OCI-LY7 (cell line): ENCODE data around the gene RLN3. TPM values are rescaled to one million over a fixed set of nuclear protein-coding genes. Genes with fewer than 3 reads are reported as not detected.

Experiments used
- BruUV-seq: library from RNA; stranded (reverse); fragments of 400-500 nt; replicated peaks from 2 replicates; lab custom pipeline; 2021; lab: Mats Ljungman, UMichigan
- CTCF ChIA-PET: fragments of 300-600 bp; sonication (Branson Sonifier 250); formaldehyde crosslinking; loops from one replicate; lab custom pipeline; 2022; ENCODE audit warnings: antibody characterized with exemption; ENCODE audit not compliant: unreplicated experiment; lab: Charles Lee
- POLR2A ChIA-PET: fragments of 300-600 bp; sonication (Branson Sonifier 250); formaldehyde crosslinking; loops from one replicate; lab custom pipeline; 2022; ENCODE audit warnings: antibody characterized with exemption; lab: Charles Lee
- DNase-seq: peaks from one replicate; pipeline ENCODE4 v3.0.0-alpha.2; 2015; ENCODE audit warnings: low spot score
- H2AFZ ChIP-seq: fragments of 200-600 bp; sonication (generic), shearing (Covaris generic); 2 replicates; pipeline ENCODE4 v1.6.1; 2014; ENCODE audit warnings: mild to moderate bottlenecking, antibody characterized with exemption, low read length, moderate library complexity
- H3K27ac ChIP-seq: fragments of 200-600 bp; sonication (generic); 2 replicates; pipeline ENCODE4 v1.5.1; 2014; ENCODE audit warnings: mixed run types, low read depth, mild to moderate bottlenecking, moderate library complexity, low read length, inconsistent platforms; ENCODE audit not compliant: poor library complexity, severe bottlenecking
- H3K36me3 ChIP-seq: fragments of 200-600 bp; sonication (generic); 2 replicates; pipeline ENCODE4 v1.6.1; 2014; ENCODE audit warnings: mild to moderate bottlenecking, antibody characterized with exemption, low read length, moderate library complexity, mixed read lengths; ENCODE audit not compliant: insufficient read depth
- H3K4me1 ChIP-seq: fragments of 200-600 bp; sonication (generic); 2 replicates; pipeline ENCODE4 v1.5.1; 2014; ENCODE audit warnings: mild to moderate bottlenecking, low read length; ENCODE audit not compliant: insufficient read depth, poor library complexity, severe bottlenecking
- H3K4me2 ChIP-seq: fragments of 200-600 bp; sonication (generic); 2 replicates; pipeline ENCODE4 v1.6.1; 2014; ENCODE audit warnings: mild to moderate bottlenecking, low read length
- H3K4me3 ChIP-seq: fragments of 200-600 bp; sonication (generic); 2 replicates; pipeline ENCODE4 v1.5.1; 2014; ENCODE audit warnings: mild to moderate bottlenecking, low read depth, low read length; ENCODE audit not compliant: poor library complexity, severe bottlenecking
- H3K79me2 ChIP-seq: fragments of 200-600 bp; sonication (generic); 2 replicates; pipeline ENCODE4 v1.6.1; 2016; ENCODE audit warnings: low read depth, mild to moderate bottlenecking, low read length, moderate library complexity, mixed read lengths; ENCODE audit not compliant: insufficient read depth
- H3K9me2 ChIP-seq: fragments of 200-600 bp; sonication (generic); 2 replicates; pipeline ENCODE4 v1.6.1; 2016; ENCODE audit warnings: mild to moderate bottlenecking, low read length, mixed read lengths; ENCODE audit not compliant: insufficient read depth
- H3K9me3 ChIP-seq: fragments of 200-600 bp; sonication (generic); 2 replicates; pipeline ENCODE4 v1.6.1; 2014; ENCODE audit warnings: mild to moderate bottlenecking, mixed run types, low read length, mixed read lengths
- H4K20me1 ChIP-seq: fragments of 200-600 bp; sonication (generic); 2 replicates; pipeline ENCODE4 v1.6.1; 2014; ENCODE audit warnings: mild to moderate bottlenecking, antibody characterized with exemption, low read length, moderate library complexity, mixed read lengths; ENCODE audit not compliant: insufficient read depth
- CTCF ChIP-seq: fragments of 200-600 bp; sonication (generic); conservative IDR thresholded peaks from 2 replicates; pipeline ENCODE4 v1.5.1; 2014; ENCODE audit warnings: mild to moderate bottlenecking, antibody characterized with exemption, low read length, moderate library complexity, mixed read lengths
- EZH2phosphoT487 ChIP-seq: fragments of 200-600 bp; sonication (generic); IDR thresholded peaks from 2 replicates; pipeline ENCODE4 v1.6.1; 2018; ENCODE audit warnings: low read depth, borderline replicate concordance, mild to moderate bottlenecking, mixed run types, antibody characterized with exemption, low read length, moderate library complexity, mixed read lengths
- intact Hi-C: fragments of 100-400 bp; cut with micrococcal nuclease; formaldehyde crosslinking; loops from one replicate; pipeline ENCODE4 v1.10.0; 2022; ENCODE audit not compliant: unreplicated experiment
- total RNA-seq, 2 experiments: library from RNA; depleted of rRNA in 1 of 2; stranded (reverse); fragments of >200 nt in 1 of 2; shearing (Covaris generic) in 1 of 2; gene quantifications; 2 replicates each; pipeline ENCODE4 v1.2.3, GENCODE V29; 2014 to 2022

Gene RLN3
- total RNA-seq, 2 experiments from 2014 or later = not detected

GRCh38 chr19:14059093-14059480, 31.1 kb downstream of the RLN3 start:
- no peaks in the 10 kb centered on the region for H3K36me3 ChIP-seq
- H3K27ac ChIP-seq = no peak overlapping the region
- no peaks in the 10 kb centered on the region for H3K9me3 ChIP-seq
- no peaks in the 10 kb centered on the region for H3K79me2 ChIP-seq
- H3K9me2 ChIP-seq = no peaks in the 10 kb centered on the region
- H3K4me3 ChIP-seq = no peak overlapping the region
- peaks cover 6% of the 10 kb centered on the region for H3K4me1 ChIP-seq
- TF ChIP-seq EZH2phosphoT487 (no peak), CTCF (peak; percentile 90)
- CTCF ChIA-PET = interaction anchor here (0.8 kb wide), 2 partner anchors 77 to 106 kb away, joined by 3 read pairs; partner anchors contain the start of gene ASF1B
- intact Hi-C loops = no loop called here
- H3K4me2 ChIP-seq = no peak overlapping the region
- POLR2A ChIA-PET = no interaction called here
- BruUV-seq = no TSS peak
- H2AFZ ChIP-seq = no peak overlapping the region
- no peaks in the 10 kb centered on the region for H4K20me1 ChIP-seq
- DNase-seq = peak; percentile 47

- CTCF ChIA-PET = interaction anchor here (0.6 to 0.8 kb wide), 2 partner anchors 9 to 107 kb away, joined by 3 read pairs; no protein-coding TSS in a partner anchor
- H3K4me3 ChIP-seq = no peak overlapping the region
- no TSS peak for BruUV-seq
- intact Hi-C loops = no loop called here
- H3K27ac ChIP-seq = no peak overlapping the region
- no peaks in the 10 kb centered on the region for H3K36me3 ChIP-seq
- no peak overlapping the region for H3K4me2 ChIP-seq
- no peaks in the 10 kb centered on the region for H3K9me3 ChIP-seq
- no peak for DNase-seq
- H3K4me1 ChIP-seq = peaks cover 6% of the 10 kb centered on the region
- no peak overlapping the region for H2AFZ ChIP-seq
- no peaks in the 10 kb centered on the region for H4K20me1 ChIP-seq
- no peaks in the 10 kb centered on the region for H3K79me2 ChIP-seq
- TF ChIP-seq EZH2phosphoT487 (no peak), CTCF (no peak)
- POLR2A ChIA-PET = no interaction called here
- no peaks in the 10 kb centered on the region for H3K9me2 ChIP-seq
Measured at GRCh38 chr19:14059652-14060155, 31.8 kb downstream of the RLN3 start.

DNA sequence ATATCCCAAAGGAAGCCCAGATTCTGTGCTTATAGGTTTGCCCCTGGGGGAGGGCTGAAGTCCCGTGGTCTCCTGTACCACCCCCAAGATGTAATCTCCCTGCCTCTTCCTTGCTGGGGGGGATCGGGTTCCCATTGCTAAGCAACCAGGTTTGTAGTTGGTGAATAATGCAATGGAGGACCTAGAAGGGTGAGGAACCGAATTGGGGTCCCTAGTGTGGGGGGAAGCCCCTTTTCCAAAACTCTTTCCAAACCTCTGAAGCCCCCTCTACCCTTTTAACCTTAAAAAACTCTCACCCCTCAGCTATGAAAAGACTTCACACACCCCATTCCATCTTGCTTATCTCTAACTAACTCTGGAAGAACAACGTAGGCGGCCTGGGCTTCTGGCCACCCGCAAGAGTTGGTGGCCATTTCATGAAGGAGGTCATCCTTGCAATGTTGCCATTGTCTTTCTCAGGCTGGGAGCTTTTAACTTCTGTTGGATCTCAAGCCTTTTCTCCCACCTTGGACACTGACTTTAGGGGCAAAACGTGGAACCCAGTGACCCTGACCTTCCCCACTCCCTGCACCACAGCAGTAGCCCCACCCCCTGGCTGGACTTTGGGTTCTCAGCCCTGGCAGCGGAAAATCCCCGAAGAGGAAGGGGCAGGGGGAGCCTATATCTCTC, 33.3 kb downstream of the RLN3 start:
- ChIA-PET POLR2A (interaction anchor here (0.6 kb wide), 1 partner anchor 186 kb away, joined by 4 read pairs; no protein-coding TSS in a partner anchor), CTCF (no interaction called here)
- no peaks in the 10 kb centered on the region for H3K36me3 ChIP-seq
- H3K4me1 ChIP-seq = peaks cover 6% of the 10 kb centered on the region
- H3K9me2 ChIP-seq = no peaks in the 10 kb centered on the region
- no peaks in the 10 kb centered on the region for H4K20me1 ChIP-seq
- H3K9me3 ChIP-seq = no peaks in the 10 kb centered on the region
- H2AFZ ChIP-seq = no peak overlapping the region
- H3K79me2 ChIP-seq = no peaks in the 10 kb centered on the region
- H3K4me3 ChIP-seq = no peak overlapping the region
- no peak overlapping the region for H3K4me2 ChIP-seq
- TF ChIP-seq CTCF (no peak), EZH2phosphoT487 (no peak)
- DNase-seq = no peak
- no TSS peak for BruUV-seq
- intact Hi-C loops = no loop called here
- no peak overlapping the region for H3K27ac ChIP-seq
